Prostate gland (tissue), 2 donors: ENCODE measurements around the gene PRR35. TPM values are rescaled to one million over a fixed set of nuclear protein-coding genes. Genes with fewer than 3 reads are reported as not detected.

Experiments used
- DNase-seq: peaks from one replicate; pipeline ENCODE4 v3.0.0-alpha.2; 2019; ENCODE audit warnings: low spot score
- H3K27ac ChIP-seq, 2 donors: fragments of 200-600 bp; sonication (generic); 2 replicates each; pipeline ENCODE4 v1.5.1; 2017 to 2019
- H3K27me3 ChIP-seq: fragments of 200-600 bp; sonication (generic); replicated peaks from 2 replicates; pipeline ENCODE4 v1.5.1; 2019; ENCODE audit not compliant: insufficient read depth
- H3K36me3 ChIP-seq, 2 donors: fragments of 200-600 bp; sonication (generic); 1 replicate in 1 of 2; 2 replicates in 1 of 2; pipeline versions ENCODE4 v1.5.1 to v1.8.1; 2017 to 2019
- H3K4me1 ChIP-seq: fragments of 200-600 bp; sonication (generic); replicated peaks from 2 replicates; pipeline ENCODE4 v1.5.1; 2019
- H3K4me3 ChIP-seq, 2 donors: fragments of 200-600 bp; sonication (generic); 2 replicates each; pipeline ENCODE4 v1.5.1; 2017 to 2019
- H3K9me3 ChIP-seq: fragments of 200-600 bp; sonication (generic); 2 replicates; pipeline ENCODE4 v1.5.1; 2017
- POLR2A ChIP-seq: fragments of 450-650 bp; IDR thresholded peaks from one replicate; pipeline ENCODE4 v1.6.1; 2016; ENCODE audit warnings: antibody characterized with exemption, mild to moderate bottlenecking
- POLR2AphosphoS5 ChIP-seq: sonication (generic); formaldehyde crosslinking; IDR thresholded peaks from one replicate; pipeline ENCODE4 v1.6.1; 2017; ENCODE audit warnings: antibody characterized with exemption
- WGBS: methylation state at CpG from one replicate; pipeline ENCODE4 v1.1.5; 2018; 5-methylcytosine and 5-hydroxymethylcytosine counted together
- intact Hi-C: fragments of 100-400 bp; cut with DNase I; formaldehyde crosslinking; loops from one replicate; pipeline ENCODE4 v1.14.2; 2022
- total RNA-seq, 2 donors: library from RNA; depleted of rRNA; stranded (reverse); fragments of >200 nt; gene quantifications; one replicate each; pipeline ENCODE4 v1.1.0, GENCODE V29; 2016
- TF ChIP-seq, protein P1 (sequence below), 4 experiments: fragments of 200-600 bp in 2 of 4; fragments of 450-650 bp in 2 of 4; sonication (generic) in 2 of 4; IDR thresholded peaks; 1 replicate in 3 of 4; 2 replicates in 1 of 4; pipeline ENCODE4 v1.5.1; 2016 to 2019; ENCODE audit warnings: antibody characterized with exemption in 4 of 4, mild to moderate bottlenecking in 2 of 4, moderate library complexity in 2 of 4

Gene PRR35
- total RNA-seq, 2 donors from 2014 or later = 5.1 TPM; not detected in 1

DNA sequence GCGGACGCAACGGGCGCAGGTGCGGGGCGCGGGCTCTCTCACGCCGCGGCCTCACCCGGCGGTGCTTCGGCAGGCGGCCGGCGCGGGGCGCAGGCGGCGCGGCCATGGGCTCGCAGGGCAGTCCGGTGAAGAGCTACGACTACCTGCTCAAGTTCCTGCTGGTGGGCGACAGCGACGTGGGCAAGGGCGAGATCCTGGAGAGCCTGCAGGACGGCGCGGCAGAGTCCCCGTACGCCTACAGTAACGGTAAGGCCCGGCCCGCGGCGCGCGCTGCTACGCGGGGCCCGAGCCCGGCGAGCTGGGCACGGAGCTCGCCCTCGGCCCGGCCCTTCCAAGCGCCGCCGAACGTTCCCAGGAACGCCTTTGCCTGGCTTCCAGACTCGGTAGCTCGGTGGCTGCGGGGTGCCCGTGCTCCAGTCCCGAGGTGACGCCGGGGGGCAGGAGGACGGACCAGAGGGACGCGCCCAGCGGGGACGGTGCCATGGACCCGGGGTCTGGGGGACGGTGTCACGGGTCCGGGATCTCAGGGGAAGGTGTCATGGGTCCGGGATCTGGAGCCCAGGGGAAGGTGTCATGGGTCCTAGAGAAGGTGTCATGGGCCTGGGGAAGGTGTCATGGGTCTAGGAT, 30.1 kb downstream of the PRR35 start:
- peak overlapping the region; percentile 87 to 89 for H3K27ac ChIP-seq
- no peaks in the 10 kb centered on the region for H3K36me3 ChIP-seq
- peak overlapping the region; percentile 70 to 87 for H3K4me3 ChIP-seq
- no peaks in the 10 kb centered on the region for H3K27me3 ChIP-seq
- peak; percentile 57 for TF ChIP-seq POLR2A
- TF ChIP-seq, protein P1, sequence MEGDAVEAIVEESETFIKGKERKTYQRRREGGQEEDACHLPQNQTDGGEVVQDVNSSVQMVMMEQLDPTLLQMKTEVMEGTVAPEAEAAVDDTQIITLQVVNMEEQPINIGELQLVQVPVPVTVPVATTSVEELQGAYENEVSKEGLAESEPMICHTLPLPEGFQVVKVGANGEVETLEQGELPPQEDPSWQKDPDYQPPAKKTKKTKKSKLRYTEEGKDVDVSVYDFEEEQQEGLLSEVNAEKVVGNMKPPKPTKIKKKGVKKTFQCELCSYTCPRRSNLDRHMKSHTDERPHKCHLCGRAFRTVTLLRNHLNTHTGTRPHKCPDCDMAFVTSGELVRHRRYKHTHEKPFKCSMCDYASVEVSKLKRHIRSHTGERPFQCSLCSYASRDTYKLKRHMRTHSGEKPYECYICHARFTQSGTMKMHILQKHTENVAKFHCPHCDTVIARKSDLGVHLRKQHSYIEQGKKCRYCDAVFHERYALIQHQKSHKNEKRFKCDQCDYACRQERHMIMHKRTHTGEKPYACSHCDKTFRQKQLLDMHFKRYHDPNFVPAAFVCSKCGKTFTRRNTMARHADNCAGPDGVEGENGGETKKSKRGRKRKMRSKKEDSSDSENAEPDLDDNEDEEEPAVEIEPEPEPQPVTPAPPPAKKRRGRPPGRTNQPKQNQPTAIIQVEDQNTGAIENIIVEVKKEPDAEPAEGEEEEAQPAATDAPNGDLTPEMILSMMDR (IDR thresholded peaks at IDR 0.05) = no peak
- no peak for DNase-seq
- H3K4me1 ChIP-seq = peaks cover 16% of the 10 kb centered on the region
- intact Hi-C loops = no loop called here
- no peaks in the 10 kb centered on the region for H3K9me3 ChIP-seq
- WGBS = 1% methylated on average over 38 of the region's 71 CpGs

DNA sequence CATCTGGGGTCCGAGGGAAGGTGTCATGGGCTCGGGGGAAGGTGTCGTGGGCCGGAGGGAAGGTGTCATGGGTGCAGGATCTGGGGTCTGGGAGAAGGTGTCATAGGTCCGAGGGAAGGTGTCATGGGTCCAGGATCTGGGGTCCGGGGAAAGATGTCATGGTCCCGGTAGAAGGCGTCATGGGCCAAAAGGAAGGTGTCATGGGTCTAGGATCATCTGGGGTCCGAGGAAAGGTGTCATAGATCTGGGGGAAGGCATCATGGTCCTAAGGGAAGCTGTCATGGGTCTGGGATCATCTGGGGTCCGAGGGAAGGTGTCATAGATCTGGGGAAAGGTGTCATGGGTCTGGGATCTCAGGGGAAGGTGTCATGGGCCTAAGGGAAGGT, 30.6 kb downstream of the PRR35 start:
- Histone ChIP-seq H3K9me3 (no peaks in the 10 kb centered on the region), H3K4me1 (peaks cover 16% of the 10 kb centered on the region), H3K4me3 (peak overlapping the region; percentile 70 to 87), H3K27me3 (no peaks in the 10 kb centered on the region), H3K36me3 (no peaks in the 10 kb centered on the region), H3K27ac (peak overlapping the region; percentile 87 to 89)
- WGBS = 36% methylated on average over 10 of the region's 10 CpGs
- TF ChIP-seq POLR2AphosphoS5 (no peak), POLR2A (no peak)
- TF ChIP-seq, protein P1 (IDR thresholded peaks at IDR 0.05) = no peak
- intact Hi-C loops = no loop called here
- no peak for DNase-seq

DNA sequence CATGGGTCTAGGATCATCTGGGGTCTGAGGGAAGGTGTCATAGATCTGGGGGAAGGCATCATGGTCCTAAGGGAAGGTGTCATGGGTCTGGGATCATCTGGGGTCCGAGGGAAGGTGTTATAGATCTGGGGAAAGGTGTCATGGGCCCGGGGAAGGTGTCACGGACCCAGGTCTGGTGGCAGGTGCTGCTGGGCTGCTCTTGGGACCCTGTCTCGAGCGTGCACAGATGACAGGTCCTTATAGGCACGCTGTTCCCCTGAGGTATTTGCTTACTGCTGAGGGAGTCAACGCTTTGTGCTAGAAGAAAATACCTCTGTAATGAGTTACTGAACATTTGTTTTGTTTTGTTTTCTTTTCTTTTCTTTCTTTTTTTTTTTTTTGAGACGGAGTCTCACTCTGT, 31.0 kb downstream of the PRR35 start:
- Histone ChIP-seq H3K36me3 (peaks cover 0 to under 1% of the 10 kb centered on the region in 2 donors), H3K27ac (peak overlapping the region; percentile 87 to 89), H3K4me3 (peak overlapping the region; percentile 70 to 87), H3K4me1 (peaks cover 16% of the 10 kb centered on the region), H3K9me3 (no peaks in the 10 kb centered on the region), H3K27me3 (no peaks in the 10 kb centered on the region)
- intact Hi-C loops = no loop called here
- DNase-seq = no peak
- TF ChIP-seq POLR2A = no peak
- 52% methylated on average over 8 of the region's 8 CpGs for whole genome bisulfite sequencing

DNA sequence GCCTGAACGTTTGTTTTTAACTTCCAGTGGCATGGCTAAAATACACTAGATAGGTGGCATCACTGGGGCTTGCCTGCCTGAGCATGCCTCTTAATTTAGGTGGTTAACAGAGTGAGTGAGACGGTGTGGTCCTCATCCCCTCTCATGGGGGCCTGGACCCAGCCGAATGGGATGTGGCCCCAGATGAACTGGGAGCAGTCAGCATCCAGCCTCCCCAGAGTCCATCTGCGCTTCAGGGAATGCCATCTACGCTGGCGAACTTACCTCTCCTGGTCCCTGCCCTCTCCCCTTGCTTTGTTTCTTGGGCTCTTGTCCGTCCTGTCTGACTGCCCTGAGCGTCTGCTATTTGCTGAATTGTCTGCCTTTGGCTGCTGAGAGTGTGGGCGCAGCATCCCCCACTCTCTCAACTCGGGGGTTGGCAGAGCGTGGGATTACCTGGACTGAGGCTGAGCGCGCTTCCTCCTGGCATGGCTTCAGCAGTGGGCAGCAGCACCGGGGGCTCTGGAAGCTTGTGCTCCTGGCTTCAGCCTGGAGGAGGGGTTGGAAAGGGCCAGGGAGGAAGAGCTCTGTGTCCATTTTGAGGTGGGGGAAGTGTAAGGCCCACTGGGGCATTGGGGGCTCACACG, 31.8 kb downstream of the PRR35 start:
- Histone ChIP-seq H3K36me3 (peaks cover 0 to 4% of the 10 kb centered on the region in 2 donors), H3K27ac (peak overlapping the region; percentile 87 to 89), H3K4me3 (peak overlapping the region in 1 of 2 donors; percentile 14), H3K27me3 (no peaks in the 10 kb centered on the region), H3K4me1 (peaks cover 16% of the 10 kb centered on the region), H3K9me3 (no peaks in the 10 kb centered on the region)
- intact Hi-C loops = no loop called here
- TF ChIP-seq POLR2AphosphoS5 (no peak), POLR2A (no peak)
- TF ChIP-seq, protein P1 (IDR thresholded peaks at IDR 0.05) = no peak
- WGBS = 37% methylated on average over 15 of the region's 15 CpGs
- no peak for DNase-seq

DNA sequence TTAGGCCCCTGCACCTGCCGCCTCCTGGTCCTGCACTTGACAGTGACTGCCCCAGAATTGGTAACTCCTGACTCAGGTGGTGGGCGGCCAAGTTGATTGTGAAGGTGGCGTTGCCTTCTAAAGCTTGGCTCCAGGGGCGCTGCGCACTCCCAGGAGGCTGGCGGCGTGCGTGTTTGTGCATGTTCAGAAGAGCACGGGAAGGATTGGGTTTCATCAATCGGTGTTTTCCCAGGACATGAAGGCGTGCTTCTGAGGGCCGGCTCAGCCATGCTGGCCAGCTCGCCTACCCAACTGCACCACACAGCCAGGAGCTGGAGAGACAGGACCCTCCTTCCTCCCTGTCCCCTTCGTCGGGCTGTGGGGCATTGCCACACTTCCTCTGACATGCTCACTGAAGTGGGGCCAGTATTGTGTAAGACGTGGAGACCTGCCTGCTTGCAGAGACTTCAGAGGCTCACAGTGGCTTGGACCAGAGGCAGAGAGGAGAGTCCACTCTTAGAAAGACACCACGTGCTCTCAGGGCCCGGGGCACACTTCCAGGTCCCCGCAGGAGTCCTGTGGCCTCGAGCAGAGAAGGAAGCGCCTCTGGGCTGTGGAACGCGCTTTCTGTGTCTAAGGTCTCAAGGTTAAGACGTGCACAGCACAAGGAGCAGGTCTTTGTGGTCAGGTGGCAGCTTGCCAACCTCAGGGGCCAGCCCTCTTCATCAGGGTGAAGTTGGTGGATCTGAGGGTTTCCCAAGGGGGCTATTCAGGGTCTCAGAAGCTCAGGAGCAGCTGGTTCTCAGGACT, 32.5 kb downstream of the PRR35 start:
- peak overlapping the region; percentile 87 to 89 for H3K27ac ChIP-seq
- H3K4me1 ChIP-seq = peaks cover 16% of the 10 kb centered on the region
- H3K27me3 ChIP-seq = no peaks in the 10 kb centered on the region
- peak overlapping the region in 1 of 2 donors; percentile 14 for H3K4me3 ChIP-seq
- no peaks in the 10 kb centered on the region for H3K9me3 ChIP-seq
- intact Hi-C loops = no loop called here
- 40% methylated on average over 24 of the region's 24 CpGs for WGBS
- peak; percentile 89 for DNase-seq
- H3K36me3 ChIP-seq = peaks cover 0 to 4% of the 10 kb centered on the region in 2 donors
- TF ChIP-seq, protein P1 (IDR thresholded peaks at IDR 0.05) = peak in 3 of 4 experiments; percentile 20 to 69 (median 62)
- TF ChIP-seq POLR2AphosphoS5 (peak; percentile 87), POLR2A (peak; percentile 56)
